Amniotic epithelial cell (primary cell): Measurements from ENCODE around the gene NOX1.
"Not testable (repeated sequence)": the region's sequence is repeated elsewhere in the genome, so short reads cannot be mapped to it uniquely, and the experiment has no call there.

Source experiments
- DNase-seq: peaks from one replicate; pipeline ENCODE4 v3.0.0-alpha.2; 2010; ENCODE audit warnings: low read depth

The NOX1 gene

DNA sequence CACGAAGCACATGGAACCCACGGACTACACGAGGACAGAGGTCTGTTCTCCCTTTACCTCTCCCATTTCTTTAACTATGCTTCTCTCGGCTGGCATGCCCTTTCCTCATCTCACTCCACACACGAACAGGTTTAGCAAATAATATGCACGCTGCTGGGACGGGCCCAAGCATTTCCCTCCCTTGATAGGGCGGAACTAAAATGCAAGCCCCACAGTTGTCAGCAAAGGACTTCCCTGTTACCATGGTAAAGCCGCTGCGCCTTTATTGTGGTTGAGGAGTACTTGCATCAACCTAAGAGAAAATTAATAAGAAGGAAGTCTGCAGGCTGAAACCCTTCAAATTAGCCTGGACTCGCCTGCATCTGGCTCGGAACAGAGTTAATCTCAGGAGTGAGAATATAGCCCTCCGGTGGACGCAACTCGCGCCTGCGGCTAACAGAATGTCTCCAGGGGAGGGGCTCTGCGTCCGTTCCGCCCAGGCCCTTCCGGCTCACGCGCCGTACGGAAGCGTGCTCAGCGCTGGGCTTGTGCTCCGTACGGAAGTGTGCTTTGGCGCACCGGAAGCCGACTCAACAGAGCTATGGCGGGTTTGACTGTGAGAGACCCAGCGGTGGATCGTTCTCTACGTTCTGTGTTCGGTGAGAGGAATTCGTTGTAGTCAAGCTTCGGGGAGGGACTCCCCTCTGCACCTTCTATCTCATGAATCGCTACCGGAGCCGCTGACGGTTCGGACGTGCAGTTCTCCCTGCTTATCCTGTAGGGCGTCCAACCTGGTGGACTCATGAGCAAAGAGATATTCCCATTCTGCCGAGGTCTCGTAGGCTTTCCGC, 54.1 kb downstream of the NOX1 start, which contains the start of gene CSTF2:
Gene CSTF2, plus strand, starts transcription at position 555 of the 830 bp plus-strand sequence. Its CDS starts 26 bp downstream, at position 581.
- DNase-seq: peak; percentile 79

DNA sequence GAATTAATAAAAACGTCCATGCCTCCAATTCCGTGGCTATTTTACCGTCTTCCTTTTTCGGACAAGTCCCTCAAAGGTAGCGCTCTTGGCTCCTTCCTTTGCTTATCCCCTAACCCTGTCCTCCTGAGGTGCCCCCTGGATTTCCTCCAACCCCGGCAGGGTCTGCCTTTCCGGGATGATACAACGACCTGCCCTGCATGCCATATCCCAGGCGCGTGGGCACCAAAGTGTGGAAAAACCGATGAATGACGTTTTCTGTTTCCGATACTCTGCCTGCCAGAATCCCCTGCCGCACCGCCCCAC, 54.7 kb downstream of the NOX1 start:
- no peak for DNase-seq

DNA sequence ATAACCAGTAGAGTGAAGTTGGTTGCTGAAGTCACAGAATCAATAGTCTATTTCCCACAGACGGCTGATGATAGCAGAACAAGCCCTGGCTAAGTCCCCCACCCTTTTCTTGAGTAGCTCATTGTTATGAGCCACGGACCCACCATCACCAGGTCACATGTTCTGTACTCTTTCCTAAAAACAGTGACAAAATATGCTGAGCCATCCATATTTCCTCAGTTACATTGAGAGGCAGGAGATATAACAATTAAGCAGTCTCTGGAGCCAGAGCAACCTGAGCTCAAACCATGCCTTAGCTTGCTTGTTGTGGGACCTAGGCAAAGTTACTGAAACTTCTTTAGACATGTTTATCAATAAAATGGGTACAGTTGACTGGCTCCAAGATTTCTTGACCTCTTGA, 56.8 kb downstream of the NOX1 start:
- DNase-seq: no peak

DNA sequence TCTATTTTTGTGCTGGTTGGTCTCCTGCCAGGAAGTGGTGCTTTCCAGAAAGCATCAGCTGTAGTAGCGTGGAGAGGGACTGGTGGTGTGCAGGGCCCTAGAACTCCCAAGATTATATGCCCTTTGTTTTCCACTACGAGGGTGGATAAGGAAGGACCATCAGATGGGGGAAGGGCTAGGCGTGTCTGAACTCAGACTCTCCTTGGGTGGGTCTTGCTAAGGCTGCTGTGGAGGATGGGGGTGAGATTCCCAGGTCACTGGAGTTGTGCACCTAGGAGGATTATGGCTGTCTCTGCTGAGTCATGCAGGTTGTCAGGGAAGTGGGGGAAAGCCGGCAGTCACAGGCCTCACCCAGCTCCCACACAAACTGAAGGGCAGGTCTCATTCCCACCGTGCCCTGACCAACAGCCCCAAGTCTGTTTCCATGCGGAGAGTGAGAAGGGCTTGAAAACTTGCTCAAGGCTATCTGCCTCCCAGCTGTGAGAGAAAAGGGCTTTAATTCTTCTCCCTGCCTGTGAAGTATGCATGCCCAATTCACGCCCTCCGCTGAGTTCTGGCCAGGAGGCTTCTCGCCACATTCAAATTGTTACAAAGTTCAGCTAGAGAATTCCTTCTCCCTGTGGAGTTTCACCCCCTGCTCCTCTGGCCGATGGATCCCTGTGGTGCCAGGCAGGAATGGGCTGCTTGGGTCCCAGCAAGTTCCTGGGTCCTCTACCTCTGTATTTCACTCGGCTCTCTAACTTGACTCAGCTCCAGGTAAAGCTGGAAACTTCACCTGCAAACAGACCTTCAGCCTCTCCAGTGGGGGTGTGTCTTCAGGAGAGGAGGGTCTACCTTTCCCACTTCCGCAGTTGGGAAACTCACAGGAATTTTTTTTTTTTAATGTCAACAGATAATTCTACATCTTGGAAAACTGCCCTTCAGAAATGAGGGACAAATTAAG, 61.7 kb downstream of the NOX1 start:
- no peak for DNase-seq

DNA sequence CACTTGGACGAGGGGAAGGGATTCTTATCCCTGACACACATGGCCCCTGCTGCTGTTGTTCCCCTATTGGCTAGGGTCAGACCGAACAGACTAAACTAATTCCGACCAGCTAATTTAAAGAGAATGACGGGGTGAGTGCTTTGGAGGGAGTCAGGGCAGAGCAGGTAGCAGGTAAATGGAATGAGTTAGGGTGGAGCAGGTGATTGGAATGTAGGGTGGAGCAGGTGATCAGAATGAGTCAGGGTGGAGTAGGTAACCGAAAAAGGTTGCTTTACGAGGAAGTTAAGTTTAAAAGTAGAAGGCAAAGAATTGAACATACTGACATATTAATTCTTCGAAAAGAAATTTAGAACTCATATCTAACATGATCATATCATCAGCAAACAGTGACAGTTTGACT, 65.9 kb downstream of the NOX1 start:
- DNase-seq: not testable (repeated sequence)

DNA sequence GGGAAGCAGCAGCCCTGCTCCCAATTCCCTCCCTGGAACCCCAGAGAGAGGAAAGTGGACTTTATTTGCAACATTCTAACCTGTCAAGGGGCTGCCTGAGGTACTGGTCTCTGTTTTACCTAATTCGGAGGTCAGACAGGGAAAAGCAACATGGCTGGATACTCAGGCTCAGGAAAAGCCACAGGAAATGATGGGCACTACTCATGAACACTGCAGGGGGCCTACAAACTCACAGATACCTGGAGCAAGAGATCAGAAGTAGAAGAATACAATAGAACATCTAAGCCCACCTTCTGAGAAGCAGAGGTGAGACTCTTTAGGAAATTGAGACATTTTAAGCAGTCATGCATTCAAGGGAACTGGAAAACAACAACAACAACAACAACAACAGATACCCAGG, 69.4 kb downstream of the NOX1 start:
- no peak for DNase-seq

DNA sequence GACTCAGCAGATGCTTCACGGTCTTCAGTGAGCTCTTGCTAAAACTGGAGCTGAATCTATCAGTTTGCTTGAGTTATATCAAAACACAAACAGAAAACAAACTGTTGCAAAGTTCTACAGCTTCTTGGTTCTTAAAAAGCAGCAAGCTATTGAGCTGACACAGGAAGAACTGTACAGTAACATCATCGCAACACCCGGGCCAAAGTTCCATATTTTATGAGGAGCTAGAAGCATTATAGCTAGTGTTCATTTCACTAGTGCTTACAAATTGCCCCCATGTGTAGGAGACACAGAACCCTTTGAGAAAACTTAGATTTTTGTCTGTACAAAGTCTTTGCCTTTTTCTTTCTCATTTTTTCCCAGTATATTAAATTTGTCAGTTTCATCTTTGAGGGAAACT, 71.3 kb downstream of the NOX1 start:
- DNase-seq: no peak

DNA sequence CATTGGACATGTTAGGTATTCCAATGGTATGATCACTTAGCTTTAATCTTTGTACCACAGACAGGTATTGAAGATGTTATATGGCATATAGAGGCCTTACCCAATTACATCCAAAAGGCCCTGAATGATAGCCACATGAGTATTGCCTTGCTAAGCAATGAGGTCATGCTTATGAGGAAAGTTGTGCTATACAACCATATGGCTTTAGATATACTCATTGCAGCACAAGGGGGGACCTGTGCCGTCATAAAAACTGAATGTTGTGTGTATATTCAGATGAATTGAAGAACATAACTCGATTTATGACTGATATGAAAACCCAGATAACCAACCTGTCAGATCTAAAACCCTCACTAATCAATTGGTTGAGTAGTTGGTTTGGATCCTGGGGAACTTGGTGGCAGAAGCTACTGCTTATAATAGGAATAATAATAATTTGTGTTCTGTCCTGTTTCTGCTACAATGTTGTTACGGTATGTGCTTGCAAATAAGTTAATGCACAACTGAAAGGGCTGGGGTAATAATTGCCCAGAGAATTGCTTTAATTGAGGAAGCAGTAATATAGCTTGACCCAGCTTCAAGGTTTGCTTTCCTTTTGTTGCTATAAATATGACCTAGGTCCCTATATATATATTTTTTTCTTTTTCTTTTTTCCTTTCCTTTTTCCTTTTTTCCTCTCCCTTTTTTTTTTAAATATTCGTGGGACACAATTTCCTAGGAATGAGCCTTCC, 75.5 kb downstream of the NOX1 start:
- no peak for DNase-seq

DNA sequence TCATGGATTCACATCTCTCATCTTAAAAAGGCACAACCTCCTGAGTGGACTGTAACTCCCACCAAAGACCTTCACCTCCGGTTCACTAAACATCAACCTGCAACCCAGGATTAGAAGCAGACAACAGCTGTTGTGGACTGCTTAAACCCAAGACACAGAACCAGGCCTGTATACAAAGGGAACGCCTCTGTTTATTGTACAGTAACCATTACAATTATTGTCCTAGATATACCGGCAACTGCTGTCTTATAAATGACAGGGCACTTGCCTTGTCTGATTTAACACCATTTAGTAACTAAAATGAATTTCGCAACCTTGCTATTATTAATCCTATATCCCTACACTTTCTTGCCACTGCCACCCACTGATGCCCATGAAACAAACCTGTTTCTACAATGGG, 76.8 kb downstream of the NOX1 start:
- DNase-seq: no peak

DNA sequence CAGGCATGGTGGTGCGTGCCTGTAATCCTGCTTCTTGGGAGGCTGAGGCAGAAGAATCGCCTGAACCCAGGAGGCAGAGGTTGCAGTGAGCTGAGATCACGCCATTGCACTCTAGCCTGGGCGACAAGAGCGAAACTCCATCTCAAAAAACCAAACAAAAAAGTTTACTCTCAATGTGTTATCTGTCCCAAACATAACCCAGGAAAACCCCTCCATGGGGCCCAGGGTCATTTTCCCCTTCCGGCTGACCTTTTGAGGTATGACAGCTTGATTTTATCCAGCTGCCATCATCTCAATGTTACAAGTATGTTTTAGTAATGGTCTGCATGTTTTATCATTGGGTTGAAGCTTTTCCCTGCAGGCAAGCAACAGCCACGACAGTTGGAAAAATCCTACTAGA, 77.8 kb downstream of the NOX1 start:
- DNase-seq: not testable (repeated sequence)
